ENCODE results near the gene CD48.
"Not testable (repeated sequence)": the region's sequence is repeated elsewhere in the genome, so short reads cannot be mapped to it uniquely, and the experiment has no call there.

GRCh38 chr1:160731564-160731963, 19.9 kb upstream of the CD48 start:
- TF ChIP-seq CTCF (IDR thresholded peaks at IDR 0.05); EP300 (IDR thresholded peaks at IDR 0.05); POLR2A (IDR thresholded peaks at IDR 0.05; ENCODE audit: low read depth): not testable (repeated sequence)
